ENCODE measurements around the gene FAU. TPM values are rescaled to one million over a fixed set of nuclear protein-coding genes. Genes with fewer than 3 reads are reported as not detected.

The FAU gene
- total and polyA plus RNA-seq, 9 of the 15 experiments (the other 6 are each of a cell fraction or from before 2014, with no cell fraction given) = 433 to 1,827 (median 942) TPM

GRCh38 chr11:65150509-65151299, 28.8 kb upstream of the FAU start (continued):
- no peak for TF ChIP-seq E2F4 (CRISPR knock-in tag; IDR thresholded peaks at IDR 0.05; ENCODE audit: low read depth)
- no peak for TF ChIP-seq XRCC5 (IDR thresholded peaks at IDR 0.05; ENCODE audit: low read depth, low read length)
- TF ChIP-seq CBFA2T2 (conservative IDR thresholded peaks at IDR 0.05) = no peak
- TF ChIP-seq TCF7 (IDR thresholded peaks at IDR 0.05; ENCODE audit: borderline replicate concordance) = no peak
- no peak for TF ChIP-seq ZNF830 (CRISPR knock-in tag; IDR thresholded peaks at IDR 0.05)
- TF ChIP-seq HDAC8 (tag; IDR thresholded peaks at IDR 0.05) = no peak
- no peak for TF ChIP-seq PATZ1 (CRISPR knock-in tag; IDR thresholded peaks at IDR 0.05; ENCODE audit: borderline replicate concordance)
- no peak; the same call in 1 of the 2 replicates for TF ChIP-seq ESRRA (IDR thresholded peaks at IDR 0.05; ENCODE audit: borderline replicate concordance, low read depth)
- no peak for TF ChIP-seq POLR2H (tag; IDR thresholded peaks at IDR 0.05; ENCODE audit: low read depth)
- TF ChIP-seq E2F6 (IDR thresholded peaks at IDR 0.05; ENCODE audit: borderline replicate concordance in 1 of 2, extremely low read depth in 1 of 2, insufficient read depth in 1 of 2, insufficient read length in 1 of 2, low read depth in 1 of 2, low read length in 1 of 2, poor library complexity in 1 of 2, severe bottlenecking in 1 of 2) = no peak
- no peak for TF ChIP-seq ZNF707 (CRISPR knock-in tag; conservative IDR thresholded peaks at IDR 0.05)
- TF ChIP-seq CBX1 (IDR thresholded peaks at IDR 0.05; ENCODE audit: low read depth) = no peak
- no peak for TF ChIP-seq RBM22 (IDR thresholded peaks at IDR 0.05; ENCODE audit: low read depth, low read length, poor library complexity, severe bottlenecking)
- no peak for TF ChIP-seq ZNF584 (CRISPR knock-in tag; IDR thresholded peaks at IDR 0.05; ENCODE audit: low read depth)
- peak; percentile 62 for TF ChIP-seq POLR2G (IDR thresholded peaks at IDR 0.05; ENCODE audit: low read depth, low read length)
- TF ChIP-seq FIP1L1 (IDR thresholded peaks at IDR 0.05; ENCODE audit: low read depth, low read length, poor library complexity, severe bottlenecking) = no peak
- TF ChIP-seq GABPB2 (CRISPR knock-in tag; conservative IDR thresholded peaks at IDR 0.05) = no peak
- TF ChIP-seq FOXK2 (conservative IDR thresholded peaks at IDR 0.05 in 1 of 2, IDR thresholded peaks at IDR 0.05 in 1 of 2; ENCODE audit: low read depth in 2 of 2) = no peak
- no peak for TF ChIP-seq MCM5 (IDR thresholded peaks at IDR 0.05; ENCODE audit: low read depth)
- peak; percentile 76 to 78 for TF ChIP-seq NRF1 (conservative IDR thresholded peaks at IDR 0.05 in 1 of 2, IDR thresholded peaks at IDR 0.05 in 1 of 2)
- TF ChIP-seq GATA2 (CRISPR knock-in tag; IDR thresholded peaks at IDR 0.05) = no peak
- TF ChIP-seq ETV6 (IDR thresholded peaks at IDR 0.05; ENCODE audit: borderline replicate concordance in 1 of 2, low read depth in 2 of 2, low read length in 1 of 2) = no peak
- no peak for TF ChIP-seq ETV6 (CRISPR knock-in tag; IDR thresholded peaks at IDR 0.05; ENCODE audit: borderline replicate concordance)
- TF ChIP-seq CBFB (CRISPR knock-in tag; IDR thresholded peaks at IDR 0.05) = no peak
